ENCODE measurements around the gene MBD4. TPM values are rescaled to one million over a fixed set of nuclear protein-coding genes. Genes with fewer than 3 reads are reported as not detected.

Gene MBD4
- total and polyA plus RNA-seq, 10 of the 15 experiments (the other 5 are each of a cell fraction or from before 2014, with no cell fraction given), result 17.7 to 59.0 (median 49.0) TPM

DNA sequence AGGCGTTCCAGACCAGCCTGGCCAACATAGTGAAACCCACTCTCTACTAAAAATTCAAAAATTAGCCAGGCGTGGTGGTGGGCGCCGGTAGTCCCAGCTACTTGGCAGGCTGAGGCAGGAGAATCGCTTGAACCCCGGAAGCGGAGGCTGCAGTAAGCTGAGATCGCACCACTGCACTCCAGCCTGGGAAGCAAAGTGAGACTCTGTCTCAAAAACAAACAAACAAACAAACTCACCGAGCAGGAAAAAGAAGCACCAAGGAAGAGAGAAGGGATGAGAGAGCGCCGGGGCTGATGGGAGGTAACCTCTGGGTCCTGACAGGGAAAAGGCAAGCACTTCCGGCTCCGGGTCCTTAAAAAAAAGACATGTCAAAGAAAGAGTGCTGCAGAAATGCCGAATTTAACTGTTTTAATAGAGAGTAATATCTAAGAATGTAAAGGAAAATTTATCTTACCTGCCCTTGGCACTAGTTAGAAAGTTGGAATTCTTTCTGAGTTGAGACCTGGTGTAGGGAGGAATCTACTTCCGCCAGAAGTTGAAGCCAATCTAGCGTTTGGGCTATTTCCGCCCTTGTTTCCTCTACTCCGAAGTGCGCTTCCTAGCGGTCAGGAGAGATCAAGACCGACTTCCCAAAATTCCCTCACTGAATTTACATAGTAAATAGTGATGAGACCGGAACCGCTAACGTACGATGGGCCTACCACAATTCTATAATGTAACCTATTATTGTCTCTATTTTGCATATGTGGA is 40.4 kb downstream of the MBD4 start (continued):
- TF ChIP-seq, protein P1, sequence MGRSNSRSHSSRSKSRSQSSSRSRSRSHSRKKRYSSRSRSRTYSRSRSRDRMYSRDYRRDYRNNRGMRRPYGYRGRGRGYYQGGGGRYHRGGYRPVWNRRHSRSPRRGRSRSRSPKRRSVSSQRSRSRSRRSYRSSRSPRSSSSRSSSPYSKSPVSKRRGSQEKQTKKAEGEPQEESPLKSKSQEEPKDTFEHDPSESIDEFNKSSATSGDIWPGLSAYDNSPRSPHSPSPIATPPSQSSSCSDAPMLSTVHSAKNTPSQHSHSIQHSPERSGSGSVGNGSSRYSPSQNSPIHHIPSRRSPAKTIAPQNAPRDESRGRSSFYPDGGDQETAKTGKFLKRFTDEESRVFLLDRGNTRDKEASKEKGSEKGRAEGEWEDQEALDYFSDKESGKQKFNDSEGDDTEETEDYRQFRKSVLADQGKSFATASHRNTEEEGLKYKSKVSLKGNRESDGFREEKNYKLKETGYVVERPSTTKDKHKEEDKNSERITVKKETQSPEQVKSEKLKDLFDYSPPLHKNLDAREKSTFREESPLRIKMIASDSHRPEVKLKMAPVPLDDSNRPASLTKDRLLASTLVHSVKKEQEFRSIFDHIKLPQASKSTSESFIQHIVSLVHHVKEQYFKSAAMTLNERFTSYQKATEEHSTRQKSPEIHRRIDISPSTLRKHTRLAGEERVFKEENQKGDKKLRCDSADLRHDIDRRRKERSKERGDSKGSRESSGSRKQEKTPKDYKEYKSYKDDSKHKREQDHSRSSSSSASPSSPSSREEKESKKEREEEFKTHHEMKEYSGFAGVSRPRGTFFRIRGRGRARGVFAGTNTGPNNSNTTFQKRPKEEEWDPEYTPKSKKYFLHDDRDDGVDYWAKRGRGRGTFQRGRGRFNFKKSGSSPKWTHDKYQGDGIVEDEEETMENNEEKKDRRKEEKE (IDR thresholded peaks at IDR 0.05), result no peak
- TF ChIP-seq RFX5 (IDR thresholded peaks at IDR 0.05; ENCODE audit: low read depth, low read length) (no peak), FOXK2 (IDR thresholded peaks at IDR 0.05) (peak; percentile 82), NR2F1 (conservative IDR thresholded peaks at IDR 0.05) (peak; percentile 81), SUZ12 (IDR thresholded peaks at IDR 0.05; ENCODE audit: unreplicated experiment) (no peak), ZBED1 (IDR thresholded peaks at IDR 0.05; ENCODE audit: borderline replicate concordance) (no peak), BRCA1 (IDR thresholded peaks at IDR 0.05; ENCODE audit: low read depth, low read length) (no peak), NR2C2 (IDR thresholded peaks at IDR 0.05; ENCODE audit: borderline replicate concordance, control insufficient read depth, insufficient read length, low read depth) (no peak), JUND (IDR thresholded peaks at IDR 0.05; ENCODE audit: low read depth, low read length) (no peak), SP1 (IDR thresholded peaks at IDR 0.05; ENCODE audit: low read depth, low read length) (no peak), WRNIP1 (IDR thresholded peaks at IDR 0.05; ENCODE audit: borderline replicate concordance, low read depth, low read length) (0 out of 2 replicates have a peak, but pooled peaks have one; percentile 19), CREM (IDR thresholded peaks at IDR 0.05; ENCODE audit: low read depth) (no peak; the same call in 1 of the 2 replicates), PAX5 (IDR thresholded peaks at IDR 0.05; ENCODE audit: borderline replicate concordance, low read depth, low read length) (no peak), IKZF1 (conservative IDR thresholded peaks at IDR 0.05) (peak; percentile 97), CEBPB (IDR thresholded peaks at IDR 0.05; ENCODE audit: borderline replicate concordance in 1 of 2, low read depth in 2 of 2, low read length in 2 of 2) (no peak), POU2F2 (IDR thresholded peaks at IDR 0.05; ENCODE audit: borderline replicate concordance, low read depth, low read length) (peak; percentile 84), EP300 (IDR thresholded peaks at IDR 0.05; ENCODE audit: borderline replicate concordance in 1 of 2, control insufficient read depth in 1 of 2, low read depth in 2 of 2, low read length in 2 of 2) (no peak), ESRRA (IDR thresholded peaks at IDR 0.05; ENCODE audit: low read length) (no peak), MYC (IDR thresholded peaks at IDR 0.05; ENCODE audit: insufficient read depth, insufficient read length, insufficient replicate concordance, low read length, severe bottlenecking) (no peak), ZNF274 (IDR thresholded peaks at IDR 0.05; ENCODE audit: insufficient read depth, insufficient read length) (no peak)
- TF ChIP-seq, protein P2, sequence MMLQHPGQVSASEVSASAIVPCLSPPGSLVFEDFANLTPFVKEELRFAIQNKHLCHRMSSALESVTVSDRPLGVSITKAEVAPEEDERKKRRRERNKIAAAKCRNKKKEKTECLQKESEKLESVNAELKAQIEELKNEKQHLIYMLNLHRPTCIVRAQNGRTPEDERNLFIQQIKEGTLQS (IDR thresholded peaks at IDR 0.05; ENCODE audit: borderline replicate concordance, extremely low read depth, low read depth, low read length), result no peak
- TF ChIP-seq, protein P3, sequence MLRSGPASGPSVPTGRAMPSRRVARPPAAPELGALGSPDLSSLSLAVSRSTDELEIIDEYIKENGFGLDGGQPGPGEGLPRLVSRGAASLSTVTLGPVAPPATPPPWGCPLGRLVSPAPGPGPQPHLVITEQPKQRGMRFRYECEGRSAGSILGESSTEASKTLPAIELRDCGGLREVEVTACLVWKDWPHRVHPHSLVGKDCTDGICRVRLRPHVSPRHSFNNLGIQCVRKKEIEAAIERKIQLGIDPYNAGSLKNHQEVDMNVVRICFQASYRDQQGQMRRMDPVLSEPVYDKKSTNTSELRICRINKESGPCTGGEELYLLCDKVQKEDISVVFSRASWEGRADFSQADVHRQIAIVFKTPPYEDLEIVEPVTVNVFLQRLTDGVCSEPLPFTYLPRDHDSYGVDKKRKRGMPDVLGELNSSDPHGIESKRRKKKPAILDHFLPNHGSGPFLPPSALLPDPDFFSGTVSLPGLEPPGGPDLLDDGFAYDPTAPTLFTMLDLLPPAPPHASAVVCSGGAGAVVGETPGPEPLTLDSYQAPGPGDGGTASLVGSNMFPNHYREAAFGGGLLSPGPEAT (IDR thresholded peaks at IDR 0.05; ENCODE audit: low read depth), result peak; percentile 93
- TF ChIP-seq, protein P4, sequence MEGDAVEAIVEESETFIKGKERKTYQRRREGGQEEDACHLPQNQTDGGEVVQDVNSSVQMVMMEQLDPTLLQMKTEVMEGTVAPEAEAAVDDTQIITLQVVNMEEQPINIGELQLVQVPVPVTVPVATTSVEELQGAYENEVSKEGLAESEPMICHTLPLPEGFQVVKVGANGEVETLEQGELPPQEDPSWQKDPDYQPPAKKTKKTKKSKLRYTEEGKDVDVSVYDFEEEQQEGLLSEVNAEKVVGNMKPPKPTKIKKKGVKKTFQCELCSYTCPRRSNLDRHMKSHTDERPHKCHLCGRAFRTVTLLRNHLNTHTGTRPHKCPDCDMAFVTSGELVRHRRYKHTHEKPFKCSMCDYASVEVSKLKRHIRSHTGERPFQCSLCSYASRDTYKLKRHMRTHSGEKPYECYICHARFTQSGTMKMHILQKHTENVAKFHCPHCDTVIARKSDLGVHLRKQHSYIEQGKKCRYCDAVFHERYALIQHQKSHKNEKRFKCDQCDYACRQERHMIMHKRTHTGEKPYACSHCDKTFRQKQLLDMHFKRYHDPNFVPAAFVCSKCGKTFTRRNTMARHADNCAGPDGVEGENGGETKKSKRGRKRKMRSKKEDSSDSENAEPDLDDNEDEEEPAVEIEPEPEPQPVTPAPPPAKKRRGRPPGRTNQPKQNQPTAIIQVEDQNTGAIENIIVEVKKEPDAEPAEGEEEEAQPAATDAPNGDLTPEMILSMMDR (IDR thresholded peaks at IDR 0.05 in 2 of 3, conservative IDR thresholded peaks at IDR 0.05 in 1 of 3; ENCODE audit: control insufficient read depth in 2 of 3, extremely low read depth in 1 of 3, insufficient read depth in 1 of 3, low read depth in 3 of 3, low read length in 3 of 3), result peak; percentile 82 to 91 (median 87)

Data from GM12878 (cell line).